NCI-H146 treated with DMSO at 0.1 percent for 48 hours (cell line): ENCODE measurements around the gene MOB2.

ENCODE experiments used
- DNase-seq: peaks from one replicate; lab custom pipeline; 2025; ENCODE audit not compliant: unreplicated experiment; lab: John Stamatoyannopoulos, UW

The MOB2 gene

GRCh38 chr11:1487851-1488574 lies 1.4 kb upstream of the MOB2 start:
- DNase-seq: no peak

DNA sequence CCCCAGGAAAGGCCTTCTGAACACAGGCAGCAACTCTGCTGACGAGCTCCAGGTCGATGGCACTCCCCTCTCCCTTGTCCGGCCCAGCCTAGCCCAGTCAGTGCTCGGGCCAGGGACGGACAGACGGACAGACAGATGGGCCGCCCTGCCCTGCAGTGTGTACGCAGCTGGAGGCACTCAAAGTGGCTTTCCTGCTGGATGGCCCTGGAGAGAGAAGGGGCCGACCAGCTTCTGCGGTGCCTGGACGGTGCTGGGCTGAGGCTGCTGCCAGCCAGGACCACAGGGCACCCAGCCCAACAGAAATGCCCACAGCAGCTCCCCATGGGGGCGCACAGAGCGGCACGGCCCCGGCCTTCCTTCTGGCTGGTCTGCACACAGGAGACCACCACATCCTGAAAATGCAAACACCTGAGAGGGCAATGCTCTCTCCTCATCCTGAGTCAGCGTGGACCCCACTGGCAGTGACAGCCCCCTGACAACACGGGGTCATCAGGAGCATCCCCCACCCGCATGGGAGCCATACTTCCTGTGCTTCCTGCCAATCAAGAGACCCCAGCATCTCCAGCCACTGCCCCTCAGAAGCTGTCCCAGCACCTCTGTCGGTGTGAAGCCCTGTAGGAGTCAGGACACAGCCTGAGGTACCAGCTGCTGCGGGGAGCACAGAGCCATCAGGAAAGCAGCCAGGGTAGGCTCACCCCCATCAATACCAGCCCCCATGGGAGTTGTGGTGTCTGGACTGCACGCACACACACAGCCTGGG lies 692 bp upstream of the MOB2 start:
- DNase-seq: no peak

DNA sequence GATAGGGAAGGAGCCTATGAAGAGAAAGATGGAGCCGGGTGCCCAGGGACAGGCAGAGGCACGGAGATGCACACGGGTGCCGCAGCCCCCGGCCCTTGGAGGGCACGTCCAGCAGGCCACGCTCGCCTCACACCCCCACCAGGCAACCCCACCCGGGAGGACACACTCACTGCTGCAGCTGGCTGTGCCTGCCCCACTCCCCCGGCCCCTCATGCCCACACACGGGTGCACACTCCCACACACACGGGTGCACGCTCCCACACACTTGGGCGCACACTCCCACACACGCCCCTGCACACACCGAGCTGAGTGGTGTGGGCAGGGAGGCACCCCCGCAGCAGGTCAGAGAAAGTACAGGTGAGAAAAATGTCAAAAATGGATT lies 1.1 kb downstream of the MOB2 start:
- no peak for DNase-seq

- no peak for DNase-seq
These were observed 1.7 kb downstream of the MOB2 start for GRCh38 chr11:1484695-1485503.

DNA sequence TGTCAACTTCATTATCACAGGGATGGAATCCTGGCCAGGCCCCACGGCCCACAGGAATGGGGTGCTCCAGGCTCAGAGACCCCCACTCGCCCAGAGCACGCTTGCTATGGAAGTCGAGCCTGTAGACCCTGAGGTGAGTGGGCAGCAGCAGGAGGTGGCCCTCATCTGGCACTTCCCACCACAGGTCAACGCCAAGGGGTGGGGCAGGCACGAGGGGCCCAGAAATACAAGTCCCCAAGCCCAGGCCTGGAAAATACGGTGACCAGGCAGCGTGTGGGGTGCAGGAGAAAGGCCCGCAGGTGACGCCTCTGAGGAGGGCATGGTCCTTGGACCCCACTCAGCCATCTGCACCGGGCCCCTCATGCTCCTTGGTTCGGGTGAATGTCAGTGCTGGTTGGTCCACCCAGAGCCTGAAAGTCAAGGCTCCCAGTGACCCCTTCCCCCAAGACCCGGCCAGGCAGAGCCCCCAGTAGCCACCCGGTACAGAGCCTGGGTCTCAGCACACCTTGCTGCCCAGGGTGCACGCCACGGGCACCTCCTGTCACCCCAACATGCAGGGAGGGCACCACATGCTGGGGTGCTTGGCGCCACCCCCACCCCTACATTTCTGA lies 2.4 kb downstream of the MOB2 start:
- DNase-seq: no peak

GRCh38 chr11:1483445-1483961 lies 3.1 kb downstream of the MOB2 start:
- DNase-seq: no peak

- no peak for DNase-seq
These were observed 3.8 kb downstream of the MOB2 start for GRCh38 chr11:1482581-1483444.

GRCh38 chr11:1481861-1482441 lies 4.6 kb downstream of the MOB2 start:
- no peak for DNase-seq

GRCh38 chr11:1481483-1481825 lies 5.1 kb downstream of the MOB2 start:
- DNase-seq: no peak

GRCh38 chr11:1480555-1481482 lies 5.8 kb downstream of the MOB2 start:
- DNase-seq: no peak

GRCh38 chr11:1480191-1480554 lies 6.4 kb downstream of the MOB2 start:
- no peak for DNase-seq

- DNase-seq: no peak
These were observed 6.9 kb downstream of the MOB2 start for GRCh38 chr11:1479678-1480118.

DNA sequence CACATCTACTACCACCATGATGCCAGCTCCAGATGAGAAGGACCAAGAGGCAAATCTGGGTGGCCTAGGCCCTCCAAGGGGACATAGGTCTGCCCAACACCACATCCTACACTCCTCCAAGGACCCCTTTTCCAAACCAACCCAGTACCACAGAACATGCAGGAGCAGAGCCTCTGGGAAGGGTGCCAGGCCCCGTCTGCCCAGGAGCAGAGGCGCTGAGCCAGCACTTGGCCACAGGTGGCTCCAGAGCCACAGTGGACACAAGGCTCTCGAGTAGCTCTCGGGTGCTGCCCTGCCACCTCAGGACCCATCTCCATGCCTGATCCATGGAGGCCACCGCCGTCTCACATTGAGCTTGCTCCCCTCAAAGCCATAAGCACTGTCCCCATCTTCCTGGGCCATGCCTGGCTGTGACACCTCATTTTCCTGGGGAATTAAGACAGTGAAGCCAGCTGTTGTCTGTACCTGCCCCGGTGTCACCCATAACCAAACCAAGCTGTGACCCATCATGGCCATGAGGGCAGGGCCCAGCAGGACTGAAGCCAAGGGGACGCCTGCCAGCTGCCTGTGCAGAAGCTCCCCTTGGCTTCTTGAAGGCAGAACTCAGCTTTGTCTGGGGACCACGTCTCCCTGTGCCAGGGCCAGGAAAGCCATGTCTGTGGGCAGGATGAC lies 7.4 kb downstream of the MOB2 start:
- no peak for DNase-seq

GRCh38 chr11:1478544-1478943 lies 8.0 kb downstream of the MOB2 start:
- DNase-seq: no peak

- no peak for DNase-seq
These were observed 8.6 kb downstream of the MOB2 start for GRCh38 chr11:1478011-1478410.

- no peak for DNase-seq
These were observed 9.4 kb downstream of the MOB2 start for GRCh38 chr11:1476940-1477736.

- DNase-seq: no peak
These were observed 10.7 kb downstream of the MOB2 start for GRCh38 chr11:1475841-1476240.

GRCh38 chr11:1473786-1474185 lies 12.8 kb downstream of the MOB2 start:
- no peak for DNase-seq
